ENCODE results near the gene HMG20A.

Gene HMG20A

GRCh38 chr15:77426871-77427270 is 6.2 kb downstream of the HMG20A start:
- TF ChIP-seq CTCF (IDR thresholded peaks at IDR 0.05), result no peak

- TF ChIP-seq CTCF (IDR thresholded peaks at IDR 0.05), result no peak
Observed at GRCh38 chr15:77430213-77430612, 9.5 kb downstream of the HMG20A start.

- no peak for TF ChIP-seq CTCF (IDR thresholded peaks at IDR 0.05)
Observed at GRCh38 chr15:77430652-77431051, 10.0 kb downstream of the HMG20A start.

GRCh38 chr15:77436822-77437221 is 16.1 kb downstream of the HMG20A start:
- TF ChIP-seq CTCF (IDR thresholded peaks at IDR 0.05), result no peak

- TF ChIP-seq CTCF (IDR thresholded peaks at IDR 0.05), result no peak
Observed at GRCh38 chr15:77437264-77437663, 16.6 kb downstream of the HMG20A start.

GRCh38 chr15:77440378-77440999 is 19.8 kb downstream of the HMG20A start:
- no peak for TF ChIP-seq CTCF (IDR thresholded peaks at IDR 0.05)

GRCh38 chr15:77446840-77447390 is 26.2 kb downstream of the HMG20A start:
- no peak for TF ChIP-seq CTCF (IDR thresholded peaks at IDR 0.05)

- TF ChIP-seq CTCF (IDR thresholded peaks at IDR 0.05), result no peak
Observed at GRCh38 chr15:77454265-77454664, 33.6 kb downstream of the HMG20A start.
